ENCODE data around the gene MTF1. TPM values are rescaled to one million over a fixed set of nuclear protein-coding genes. Genes with fewer than 3 reads are reported as not detected.

MTF1 gene
- total RNA-seq, 3 donors from 2014 or later: 4.9 to 5.3 (median 5.0) TPM

- Histone ChIP-seq H3K36me3 (no peaks in the 10 kb centered on the region), H3K4me3 (no peak overlapping the region), H3K27ac (no peak overlapping the region), H3K27me3 (no peaks in the 10 kb centered on the region), H3K4me1 (no peaks in the 10 kb centered on the region), H3K9me3 (no peaks in the 10 kb centered on the region)
- intact Hi-C loops (cut with DNase I; ENCODE audit: low total_unique reads): loop anchor here (2.0 kb wide), 1 partner anchor 63 kb away; no protein-coding TSS in a partner anchor
- no peak for DNase-seq (ENCODE audit: low spot score in 2 of 2)
- no peak for TF ChIP-seq CTCF (IDR thresholded peaks at IDR 0.05)
- no peak for TF ChIP-seq POLR2AphosphoS5 (IDR thresholded peaks at IDR 0.05)
- TF ChIP-seq POLR2A (IDR thresholded peaks at IDR 0.05): no peak
Measured at GRCh38 chr1:37821481-37821880, 37.9 kb downstream of the MTF1 start.

DNA sequence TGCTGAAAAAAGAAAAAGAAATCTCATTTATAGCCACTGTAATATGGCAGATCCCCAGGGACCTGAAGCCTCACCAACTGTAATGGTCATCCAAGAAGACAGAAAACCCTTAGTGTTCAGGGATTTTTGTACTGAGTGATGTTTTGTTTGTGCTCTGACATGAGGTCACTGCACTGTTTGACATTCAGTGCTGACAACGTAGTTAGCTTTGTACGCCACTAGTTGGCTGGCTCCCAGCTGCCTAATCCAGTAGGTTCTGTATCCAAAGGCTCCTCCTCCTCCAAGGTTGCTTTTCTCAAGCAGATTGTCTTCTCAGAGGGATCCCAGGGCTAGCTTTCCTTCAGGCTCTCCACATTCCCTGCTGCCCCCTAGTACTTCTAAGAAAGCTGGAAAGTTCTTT is 41.9 kb downstream of the MTF1 start:
- Histone ChIP-seq H3K4me3 (no peak overlapping the region), H3K4me1 (no peaks in the 10 kb centered on the region), H3K27ac (peak overlapping the region in 1 of 2 donors; percentile 15), H3K36me3 (peaks cover 2% of the 10 kb centered on the region), H3K9me3 (no peaks in the 10 kb centered on the region), H3K27me3 (no peaks in the 10 kb centered on the region)
- DNase-seq (ENCODE audit: low spot score in 2 of 2): peak in 1 of 2 donors; percentile 75
- intact Hi-C loops (cut with DNase I; ENCODE audit: low total_unique reads): loop anchor here (5.0 kb wide), 1 partner anchor 130 kb away; no protein-coding TSS in a partner anchor
- TF ChIP-seq POLR2A (IDR thresholded peaks at IDR 0.05) (no peak), POLR2AphosphoS5 (IDR thresholded peaks at IDR 0.05) (no peak), CTCF (IDR thresholded peaks at IDR 0.05) (no peak)

GRCh38 chr1:37814252-37814651 is 45.1 kb downstream of the MTF1 start:
- no peak for DNase-seq (ENCODE audit: low spot score in 2 of 2)
- Histone ChIP-seq H3K36me3 (peaks cover 2% of the 10 kb centered on the region), H3K27me3 (no peaks in the 10 kb centered on the region), H3K27ac (no peak overlapping the region), H3K9me3 (no peaks in the 10 kb centered on the region), H3K4me1 (peaks cover 0 to 1% of the 10 kb centered on the region in 2 donors), H3K4me3 (no peak overlapping the region)
- intact Hi-C loops (cut with DNase I; ENCODE audit: low total_unique reads): no loop called here
- TF ChIP-seq POLR2AphosphoS5 (IDR thresholded peaks at IDR 0.05) (no peak), POLR2A (IDR thresholded peaks at IDR 0.05) (no peak), CTCF (IDR thresholded peaks at IDR 0.05) (no peak)

DNA sequence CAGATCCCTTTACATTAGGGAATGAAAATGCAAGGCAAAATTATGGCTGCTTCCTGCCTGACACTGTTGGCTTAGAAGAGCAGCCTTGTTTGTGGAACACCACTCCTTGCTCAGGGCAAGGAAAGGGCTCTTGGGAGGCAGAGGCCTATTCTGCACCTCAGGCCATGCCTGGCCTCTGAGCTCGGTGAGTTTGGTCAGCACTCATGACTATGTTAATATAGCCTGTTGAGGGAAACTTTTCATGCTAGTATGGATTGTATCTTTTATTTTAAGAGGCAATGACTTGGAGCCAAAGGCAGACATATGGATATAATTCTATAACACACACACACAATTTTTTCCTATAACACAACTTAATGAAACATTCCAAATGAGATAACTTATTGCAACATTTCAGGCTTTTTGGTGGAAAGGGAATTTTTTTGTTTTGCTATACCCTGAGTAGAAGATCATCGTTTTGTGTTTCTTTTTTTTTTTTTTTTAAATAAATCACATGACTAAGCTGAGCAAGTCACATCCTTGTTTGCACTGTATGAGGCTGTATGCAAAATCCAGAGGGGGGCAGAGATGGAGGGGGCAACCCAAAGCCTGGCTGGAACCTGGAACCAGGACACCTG is 45.8 kb downstream of the MTF1 start:
- Histone ChIP-seq H3K27ac (no peak overlapping the region), H3K27me3 (no peaks in the 10 kb centered on the region), H3K36me3 (peaks cover 2% of the 10 kb centered on the region), H3K4me1 (peaks cover 0 to 6% of the 10 kb centered on the region in 2 donors), H3K9me3 (no peaks in the 10 kb centered on the region), H3K4me3 (no peak overlapping the region)
- TF ChIP-seq POLR2A (IDR thresholded peaks at IDR 0.05) (no peak), CTCF (IDR thresholded peaks at IDR 0.05) (no peak), POLR2AphosphoS5 (IDR thresholded peaks at IDR 0.05) (no peak)
- intact Hi-C loops (cut with DNase I; ENCODE audit: low total_unique reads): no loop called here
- no peak for DNase-seq (ENCODE audit: low spot score in 2 of 2)

- intact Hi-C loops (cut with DNase I; ENCODE audit: low total_unique reads): no loop called here
- TF ChIP-seq CTCF (IDR thresholded peaks at IDR 0.05) (peak; percentile 8 to 45 (median 39)), POLR2AphosphoS5 (IDR thresholded peaks at IDR 0.05) (no peak)
- peak; percentile 42 to 71 for DNase-seq (ENCODE audit: low spot score in 2 of 2)
Measured at GRCh38 chr1:37811027-37811655, 48.3 kb downstream of the MTF1 start.

More at GRCh38 chr1:37811027-37811655, 48.3 kb downstream of the MTF1 start:
- Histone ChIP-seq H3K9me3 (no peaks in the 10 kb centered on the region), H3K27ac (no peak overlapping the region), H3K36me3 (peaks cover 2% of the 10 kb centered on the region), H3K4me1 (peaks cover 4 to 14% of the 10 kb centered on the region in 2 donors), H3K4me3 (no peak overlapping the region), H3K27me3 (no peaks in the 10 kb centered on the region)

All from breast epithelium (tissue), 4 donors.